HEK293 (cell line): ENCODE data around the gene TRPM8.

Experiments
- CTCF ChIA-PET: fragments of 350-600 bp; formaldehyde crosslinking; extraction: SDS; loops from one replicate; lab custom pipeline; 2021; ENCODE audit warnings: antibody characterized with exemption; lab: Yijun Ruan, JAX
- POLR2A ChIA-PET: fragments of 300-600 bp; formaldehyde crosslinking; extraction: SDS; loops from one replicate; lab custom pipeline; 2020; ENCODE audit warnings: antibody characterized with exemption, inconsistent platforms; lab: Yijun Ruan, JAX
- H3K27ac ChIP-seq: fragments of 200-500 bp; sonication (Bioruptor generic); 2 replicates; pipeline ENCODE4 v1.5.1; 2014; ENCODE audit warnings: low read depth, low read length, control low read depth, inconsistent platforms; ENCODE audit errors: extremely low read depth
- H3K36me3 ChIP-seq, 2 experiments: fragments of 200-500 bp in 1 of 2; sonication (Bioruptor generic) in 1 of 2; 1 replicate in 1 of 2; 2 replicates in 1 of 2; pipeline ENCODE4 v1.5.1; 2014 to 2017; ENCODE audit warnings: inconsistent platforms in 2 of 2, low read length in 2 of 2; ENCODE audit not compliant: control insufficient read depth in 2 of 2, insufficient read depth in 1 of 2
- H3K4me1 ChIP-seq: fragments of 200-500 bp; sonication (Bioruptor generic); 2 replicates; pipeline ENCODE4 v1.5.1; 2014; ENCODE audit warnings: mild to moderate bottlenecking, low read length, inconsistent platforms; ENCODE audit not compliant: control insufficient read depth, insufficient read depth
- H3K4me3 ChIP-seq: 2 replicates; pipeline ENCODE4 v1.5.1; 2011; ENCODE audit warnings: low read depth, mild to moderate bottlenecking, control low read depth, low read length, moderate library complexity
- H3K9me3 ChIP-seq: fragments of 200-500 bp; sonication (Bioruptor generic); 2 replicates; pipeline ENCODE4 v1.5.1; 2014; ENCODE audit warnings: low read depth, low read length, inconsistent platforms; ENCODE audit not compliant: control insufficient read depth, insufficient read depth
- GLIS2 ChIP-seq: fragments of 450-650 bp; formaldehyde crosslinking; IDR thresholded peaks from 2 replicates; pipeline ENCODE4 v1.5.1; 2016; ENCODE audit warnings: missing biosample characterization, missing genetic modification characterization
- PRDM1 ChIP-seq: fragments of 450-650 bp; formaldehyde crosslinking; IDR thresholded peaks from 2 replicates; pipeline ENCODE4; 2016; ENCODE audit warnings: missing biosample characterization, missing genetic modification characterization
- RBAK ChIP-seq: fragments of 450-650 bp; formaldehyde crosslinking; IDR thresholded peaks from 2 replicates; pipeline ENCODE4 v1.5.1; 2016; ENCODE audit warnings: missing biosample characterization, missing genetic modification characterization
- ZEB2 ChIP-seq: fragments of 450-650 bp; formaldehyde crosslinking; IDR thresholded peaks from 2 replicates; pipeline ENCODE4 v1.5.1; 2016; ENCODE audit warnings: missing biosample characterization, missing genetic modification characterization
- ZNF10 ChIP-seq: fragments of 450-650 bp; formaldehyde crosslinking; IDR thresholded peaks from 2 replicates; pipeline ENCODE4 v1.5.1; 2017; ENCODE audit warnings: missing biosample characterization, missing genetic modification characterization
- ZNF175 ChIP-seq: fragments of 450-650 bp; formaldehyde crosslinking; IDR thresholded peaks from 2 replicates; pipeline ENCODE4 v1.5.1; 2016; ENCODE audit warnings: missing biosample characterization, missing genetic modification characterization
- ZNF292 ChIP-seq: fragments of 450-650 bp; formaldehyde crosslinking; IDR thresholded peaks from 2 replicates; pipeline ENCODE4 v1.5.1; 2016; ENCODE audit warnings: low read depth, missing biosample characterization, missing genetic modification characterization, borderline replicate concordance
- ZNF311 ChIP-seq: fragments of 450-650 bp; formaldehyde crosslinking; IDR thresholded peaks from 2 replicates; pipeline ENCODE4 v1.5.1; 2017; ENCODE audit warnings: missing biosample characterization, missing genetic modification characterization, borderline replicate concordance
- ZNF324 ChIP-seq: fragments of 450-650 bp; formaldehyde crosslinking; IDR thresholded peaks from 2 replicates; pipeline ENCODE4 v1.5.1; 2016; ENCODE audit warnings: missing biosample characterization, missing genetic modification characterization
- ZNF366 ChIP-seq: fragments of 450-650 bp; formaldehyde crosslinking; conservative IDR thresholded peaks from 2 replicates; pipeline ENCODE4 v1.5.1; 2016; ENCODE audit warnings: missing biosample characterization, missing genetic modification characterization
- ZNF510 ChIP-seq: fragments of 450-650 bp; formaldehyde crosslinking; IDR thresholded peaks from 2 replicates; pipeline ENCODE4 v1.5.1; 2018; ENCODE audit warnings: mild to moderate bottlenecking, missing genetic modification characterization, missing biosample characterization; ENCODE audit not compliant: insufficient replicate concordance
- ZNF621 ChIP-seq: fragments of 450-650 bp; formaldehyde crosslinking; IDR thresholded peaks from 2 replicates; pipeline ENCODE4 v1.5.1; 2017; ENCODE audit warnings: missing biosample characterization, missing genetic modification characterization
- ZSCAN30 ChIP-seq: fragments of 450-650 bp; IDR thresholded peaks from 2 replicates; pipeline ENCODE4 v1.5.1; 2018; ENCODE audit warnings: missing biosample characterization, mild to moderate bottlenecking, missing genetic modification characterization, moderate library complexity
- TF ChIP-seq, protein P1 (sequence below): IDR thresholded peaks from 2 replicates; pipeline ENCODE4 v1.6.1; 2011; ENCODE audit warnings: mild to moderate bottlenecking, low read depth, low read length, borderline replicate concordance
- TF ChIP-seq, protein P2 (sequence below): fragments of 450-650 bp; formaldehyde crosslinking; IDR thresholded peaks from 2 replicates; pipeline ENCODE4 v1.5.1; 2016; ENCODE audit warnings: missing biosample characterization, missing genetic modification characterization, borderline replicate concordance
- TF ChIP-seq, protein P3 (sequence below): fragments of 450-650 bp; formaldehyde crosslinking; IDR thresholded peaks from 2 replicates; pipeline ENCODE4 v1.5.1; 2016; ENCODE audit warnings: missing biosample characterization, missing genetic modification characterization
- TF ChIP-seq, protein P4 (sequence below): sonication (generic); formaldehyde crosslinking; IDR thresholded peaks from 2 replicates; pipeline ENCODE4 v1.8.1; 2022; ENCODE audit warnings: mild to moderate bottlenecking, moderate library complexity, missing genetic modification reagents

Gene TRPM8

DNA sequence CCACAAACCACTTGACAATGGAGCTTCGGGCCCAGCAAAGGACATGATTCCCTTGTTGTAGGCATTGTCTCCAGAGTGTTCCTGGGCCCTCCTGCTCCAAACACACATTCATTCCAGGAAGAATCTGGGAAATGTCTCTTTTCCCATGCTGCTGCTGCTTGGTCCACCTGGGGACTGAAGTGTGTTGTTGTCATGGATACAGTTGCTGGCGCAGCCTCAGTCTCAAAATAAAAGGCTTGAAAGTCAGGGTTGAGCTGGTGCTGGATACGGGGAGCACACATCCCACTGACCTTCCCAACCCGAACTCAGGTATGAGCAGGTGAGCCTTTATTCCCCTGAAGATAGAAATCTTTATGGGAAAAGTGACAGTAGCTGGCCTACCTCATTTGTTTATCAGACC is 102.7 kb downstream of the TRPM8 start (continued):
- TF ChIP-seq GLIS2 (tag by site-specific recombination) (no peak), ZNF510 (tag by site-specific recombination) (no peak), RBAK (tag by site-specific recombination) (no peak), ZEB2 (tag by site-specific recombination) (no peak), ZNF311 (tag by site-specific recombination) (no peak), PRDM1 (no peak), ZNF175 (tag by site-specific recombination) (no peak), ZNF292 (tag by site-specific recombination) (no peak), ZNF10 (tag by site-specific recombination) (no peak)
- TF ChIP-seq, protein P1, sequence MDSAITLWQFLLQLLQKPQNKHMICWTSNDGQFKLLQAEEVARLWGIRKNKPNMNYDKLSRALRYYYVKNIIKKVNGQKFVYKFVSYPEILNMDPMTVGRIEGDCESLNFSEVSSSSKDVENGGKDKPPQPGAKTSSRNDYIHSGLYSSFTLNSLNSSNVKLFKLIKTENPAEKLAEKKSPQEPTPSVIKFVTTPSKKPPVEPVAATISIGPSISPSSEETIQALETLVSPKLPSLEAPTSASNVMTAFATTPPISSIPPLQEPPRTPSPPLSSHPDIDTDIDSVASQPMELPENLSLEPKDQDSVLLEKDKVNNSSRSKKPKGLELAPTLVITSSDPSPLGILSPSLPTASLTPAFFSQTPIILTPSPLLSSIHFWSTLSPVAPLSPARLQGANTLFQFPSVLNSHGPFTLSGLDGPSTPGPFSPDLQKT = no peak
- TF ChIP-seq, protein P2, sequence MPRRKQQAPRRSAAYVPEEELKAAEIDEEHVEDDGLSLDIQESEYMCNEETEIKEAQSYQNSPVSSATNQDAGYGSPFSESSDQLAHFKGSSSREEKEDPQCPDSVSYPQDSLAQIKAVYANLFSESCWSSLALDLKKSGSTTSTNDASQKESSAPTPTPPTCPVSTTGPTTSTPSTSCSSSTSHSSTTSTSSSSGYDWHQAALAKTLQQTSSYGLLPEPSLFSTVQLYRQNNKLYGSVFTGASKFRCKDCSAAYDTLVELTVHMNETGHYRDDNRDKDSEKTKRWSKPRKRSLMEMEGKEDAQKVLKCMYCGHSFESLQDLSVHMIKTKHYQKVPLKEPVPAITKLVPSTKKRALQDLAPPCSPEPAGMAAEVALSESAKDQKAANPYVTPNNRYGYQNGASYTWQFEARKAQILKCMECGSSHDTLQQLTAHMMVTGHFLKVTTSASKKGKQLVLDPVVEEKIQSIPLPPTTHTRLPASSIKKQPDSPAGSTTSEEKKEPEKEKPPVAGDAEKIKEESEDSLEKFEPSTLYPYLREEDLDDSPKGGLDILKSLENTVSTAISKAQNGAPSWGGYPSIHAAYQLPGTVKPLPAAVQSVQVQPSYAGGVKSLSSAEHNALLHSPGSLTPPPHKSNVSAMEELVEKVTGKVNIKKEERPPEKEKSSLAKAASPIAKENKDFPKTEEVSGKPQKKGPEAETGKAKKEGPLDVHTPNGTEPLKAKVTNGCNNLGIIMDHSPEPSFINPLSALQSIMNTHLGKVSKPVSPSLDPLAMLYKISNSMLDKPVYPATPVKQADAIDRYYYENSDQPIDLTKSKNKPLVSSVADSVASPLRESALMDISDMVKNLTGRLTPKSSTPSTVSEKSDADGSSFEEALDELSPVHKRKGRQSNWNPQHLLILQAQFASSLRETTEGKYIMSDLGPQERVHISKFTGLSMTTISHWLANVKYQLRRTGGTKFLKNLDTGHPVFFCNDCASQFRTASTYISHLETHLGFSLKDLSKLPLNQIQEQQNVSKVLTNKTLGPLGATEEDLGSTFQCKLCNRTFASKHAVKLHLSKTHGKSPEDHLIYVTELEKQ (tag by site-specific recombination) = no peak
- TF ChIP-seq, protein P3, sequence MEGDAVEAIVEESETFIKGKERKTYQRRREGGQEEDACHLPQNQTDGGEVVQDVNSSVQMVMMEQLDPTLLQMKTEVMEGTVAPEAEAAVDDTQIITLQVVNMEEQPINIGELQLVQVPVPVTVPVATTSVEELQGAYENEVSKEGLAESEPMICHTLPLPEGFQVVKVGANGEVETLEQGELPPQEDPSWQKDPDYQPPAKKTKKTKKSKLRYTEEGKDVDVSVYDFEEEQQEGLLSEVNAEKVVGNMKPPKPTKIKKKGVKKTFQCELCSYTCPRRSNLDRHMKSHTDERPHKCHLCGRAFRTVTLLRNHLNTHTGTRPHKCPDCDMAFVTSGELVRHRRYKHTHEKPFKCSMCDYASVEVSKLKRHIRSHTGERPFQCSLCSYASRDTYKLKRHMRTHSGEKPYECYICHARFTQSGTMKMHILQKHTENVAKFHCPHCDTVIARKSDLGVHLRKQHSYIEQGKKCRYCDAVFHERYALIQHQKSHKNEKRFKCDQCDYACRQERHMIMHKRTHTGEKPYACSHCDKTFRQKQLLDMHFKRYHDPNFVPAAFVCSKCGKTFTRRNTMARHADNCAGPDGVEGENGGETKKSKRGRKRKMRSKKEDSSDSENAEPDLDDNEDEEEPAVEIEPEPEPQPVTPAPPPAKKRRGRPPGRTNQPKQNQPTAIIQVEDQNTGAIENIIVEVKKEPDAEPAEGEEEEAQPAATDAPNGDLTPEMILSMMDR = no peak
- TF ChIP-seq, protein P4, sequence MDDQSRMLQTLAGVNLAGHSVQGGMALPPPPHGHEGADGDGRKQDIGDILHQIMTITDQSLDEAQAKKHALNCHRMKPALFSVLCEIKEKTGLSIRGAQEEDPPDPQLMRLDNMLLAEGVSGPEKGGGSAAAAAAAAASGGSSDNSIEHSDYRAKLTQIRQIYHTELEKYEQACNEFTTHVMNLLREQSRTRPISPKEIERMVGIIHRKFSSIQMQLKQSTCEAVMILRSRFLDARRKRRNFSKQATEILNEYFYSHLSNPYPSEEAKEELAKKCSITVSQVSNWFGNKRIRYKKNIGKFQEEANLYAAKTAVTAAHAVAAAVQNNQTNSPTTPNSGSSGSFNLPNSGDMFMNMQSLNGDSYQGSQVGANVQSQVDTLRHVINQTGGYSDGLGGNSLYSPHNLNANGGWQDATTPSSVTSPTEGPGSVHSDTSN (CRISPR knock-in tag) = no peak

DNA sequence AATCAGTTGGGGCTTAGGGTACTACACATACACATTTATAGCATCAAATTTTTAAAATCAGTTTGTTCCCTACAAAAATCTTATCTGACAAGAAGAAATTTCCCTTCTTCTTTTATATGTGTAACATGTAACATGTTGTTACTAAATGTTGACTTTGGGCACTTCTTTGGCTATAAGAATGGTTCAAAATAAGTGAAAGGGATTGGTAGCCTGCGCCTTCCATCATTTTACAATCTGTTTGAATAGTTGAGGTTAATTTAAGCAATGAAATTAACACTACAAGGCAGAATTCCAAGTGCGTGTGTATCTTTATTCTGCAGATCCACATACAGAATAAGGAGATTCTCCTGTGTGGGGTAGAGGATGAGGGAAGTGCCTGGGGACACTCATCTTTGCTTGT is 103.2 kb downstream of the TRPM8 start:
- H3K9me3 ChIP-seq = no peaks in the 10 kb centered on the region
- no peak overlapping the region for H3K4me3 ChIP-seq
- no peaks in the 10 kb centered on the region for H3K4me1 ChIP-seq
- TF ChIP-seq ZNF324 (tag by site-specific recombination) = no peak
- no peak for TF ChIP-seq ZNF292 (tag by site-specific recombination)
- TF ChIP-seq ZSCAN30 (tag by site-specific recombination) = no peak
- no peak for TF ChIP-seq ZNF366 (tag by site-specific recombination)
- TF ChIP-seq ZNF311 (tag by site-specific recombination) = no peak
- TF ChIP-seq ZNF621 (tag by site-specific recombination) = no peak
- no peak overlapping the region for H3K27ac ChIP-seq
- H3K36me3 ChIP-seq = no peaks in the 10 kb centered on the region
- ChIA-PET POLR2A (no interaction called here), CTCF (no interaction called here)
